GM12878 (cell line): Measurements from ENCODE around the gene BATF3.
"Not testable (repeated sequence)": the region's sequence is repeated elsewhere in the genome, so short reads cannot be mapped to it uniquely, and the experiment has no call there.

ENCODE experiments used
- CBFB ChIP-seq: IDR thresholded peaks from 2 replicates; pipeline ENCODE4 v1.6.1; 2016; ENCODE audit warnings: antibody characterized with exemption, low read depth
- LARP7 ChIP-seq: fragments of 450-650 bp; IDR thresholded peaks from 2 replicates; pipeline ENCODE4 v1.6.1; 2017; ENCODE audit warnings: mild to moderate bottlenecking
- POLR2AphosphoS5 ChIP-seq: IDR thresholded peaks from 2 replicates; pipeline ENCODE4 v1.6.1; 2011; ENCODE audit warnings: mild to moderate bottlenecking, low read length, inconsistent platforms
- SREBF1 ChIP-seq: IDR thresholded peaks from 2 replicates; pipeline ENCODE4 v1.6.1; 2012; ENCODE audit warnings: mild to moderate bottlenecking, low read length
- YBX1 ChIP-seq: fragments of 450-650 bp; IDR thresholded peaks from 2 replicates; pipeline ENCODE4 v1.6.1; 2016; ENCODE audit warnings: antibody characterized with exemption

DNA sequence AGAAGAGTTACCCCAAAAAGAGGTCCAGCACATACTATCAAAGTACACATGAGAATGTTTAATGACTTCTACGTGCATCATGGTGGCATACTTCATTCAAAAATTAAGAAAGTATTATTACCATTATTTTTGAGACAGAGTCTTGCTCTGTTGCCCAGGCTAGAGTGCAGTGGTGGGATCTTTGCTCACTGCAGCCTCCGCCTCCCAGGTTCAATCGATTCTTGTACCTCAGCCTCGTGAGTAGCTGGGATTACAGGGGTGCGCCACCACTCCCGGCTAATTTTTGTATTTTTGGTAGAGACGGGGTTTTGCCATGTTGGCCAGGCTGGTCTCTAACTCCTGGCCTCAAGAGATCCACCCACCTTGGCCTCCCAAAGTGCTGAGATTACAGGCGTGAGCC lies 12.3 kb upstream of the BATF3 start:
- TF ChIP-seq POLR2AphosphoS5, LARP7, YBX1, CBFB, SREBF1: not testable (repeated sequence)
